ENCODE results near the gene MCF2L.

The MCF2L gene

DNA sequence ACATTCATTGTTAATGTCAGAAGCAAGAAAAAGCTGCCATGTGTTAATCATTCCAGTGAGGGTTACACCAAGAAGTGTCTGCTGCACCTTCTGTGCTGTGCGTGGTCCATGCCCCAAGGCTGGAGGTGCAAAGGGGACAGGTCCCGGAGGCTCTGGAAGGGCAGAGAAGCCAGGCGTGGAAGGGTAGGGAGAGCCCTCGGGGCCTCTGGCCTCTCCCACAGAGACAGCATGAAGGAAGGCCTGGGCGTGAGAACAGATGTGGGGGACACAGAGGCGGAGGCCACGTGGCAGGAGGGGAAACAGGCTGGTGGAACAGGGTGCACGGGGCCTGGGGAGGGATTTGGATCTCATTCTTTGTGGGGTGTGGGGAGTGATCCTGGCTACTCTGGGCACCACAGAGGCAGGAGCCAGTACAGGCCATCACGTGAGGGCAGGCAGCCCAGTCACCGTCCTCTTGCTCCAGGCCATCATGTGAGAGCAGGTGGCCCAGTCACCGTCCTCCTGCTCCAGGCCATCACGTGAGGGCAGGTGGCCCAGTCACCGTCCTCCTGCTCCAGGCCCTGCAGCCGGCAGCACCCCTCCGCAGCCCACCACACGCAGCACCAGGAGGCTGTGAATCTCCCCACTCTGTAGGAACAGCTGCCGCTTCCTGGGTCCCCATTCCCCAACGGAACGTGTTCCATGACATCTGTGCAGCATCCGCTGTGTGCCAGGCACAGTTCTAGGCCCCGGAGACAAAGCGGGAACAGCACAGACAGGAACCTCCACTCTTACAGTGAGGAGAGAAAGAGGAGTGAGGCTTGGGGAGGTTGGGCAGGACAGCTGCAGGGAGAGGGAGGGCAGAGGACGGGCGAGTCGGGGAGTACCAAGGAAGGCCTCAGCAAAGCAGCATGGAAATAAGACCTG is 126.4 kb downstream of the MCF2L start:
- Histone ChIP-seq H3K9ac (no peak overlapping the region), H3K4me1 (no peaks in the 10 kb centered on the region), H3K4me3 (ENCODE audit: low read depth, low read length) (no peak overlapping the region), H3K4me2 (ENCODE audit: low read length) (no peak overlapping the region), H2AFZ (no peak overlapping the region), H3K27ac (no peak overlapping the region), H3K79me2 (no peaks in the 10 kb centered on the region), H3K27me3 (ENCODE audit: control insufficient read depth, insufficient read depth, low read length) (no peaks in the 10 kb centered on the region), H3K36me3 (ENCODE audit: control insufficient read depth, insufficient read depth, low read length) (no peaks in the 10 kb centered on the region), H3K9me3 (ENCODE audit: control insufficient read depth, low read length) (no peaks in the 10 kb centered on the region)
- no peak for TF ChIP-seq CTCF (IDR thresholded peaks at IDR 0.05)

- Histone ChIP-seq H3K9ac (no peak overlapping the region), H3K27ac (no peak overlapping the region), H3K79me2 (no peaks in the 10 kb centered on the region), H3K4me2 (ENCODE audit: low read length) (no peak overlapping the region), H2AFZ (no peak overlapping the region), H3K27me3 (ENCODE audit: control insufficient read depth, insufficient read depth, low read length) (no peaks in the 10 kb centered on the region), H3K4me1 (no peaks in the 10 kb centered on the region), H3K36me3 (ENCODE audit: control insufficient read depth, insufficient read depth, low read length) (no peaks in the 10 kb centered on the region), H3K9me3 (ENCODE audit: control insufficient read depth, low read length) (no peaks in the 10 kb centered on the region), H3K4me3 (ENCODE audit: low read depth, low read length) (no peak overlapping the region)
- TF ChIP-seq CTCF (IDR thresholded peaks at IDR 0.05) = no peak
Measured at GRCh38 chr13:113096052-113096744, 127.2 kb downstream of the MCF2L start.

GRCh38 chr13:113096745-113097305 is 127.8 kb downstream of the MCF2L start:
- Histone ChIP-seq H3K9ac (no peak overlapping the region), H3K4me1 (no peaks in the 10 kb centered on the region), H3K27ac (no peak overlapping the region), H2AFZ (no peak overlapping the region), H3K79me2 (no peaks in the 10 kb centered on the region), H3K9me3 (ENCODE audit: control insufficient read depth, low read length) (no peaks in the 10 kb centered on the region), H3K4me2 (ENCODE audit: low read length) (no peak overlapping the region), H3K36me3 (ENCODE audit: control insufficient read depth, insufficient read depth, low read length) (no peaks in the 10 kb centered on the region), H3K27me3 (ENCODE audit: control insufficient read depth, insufficient read depth, low read length) (no peaks in the 10 kb centered on the region), H3K4me3 (ENCODE audit: low read depth, low read length) (no peak overlapping the region)
- TF ChIP-seq CTCF (IDR thresholded peaks at IDR 0.05) = no peak

GRCh38 chr13:113097651-113098050 is 128.6 kb downstream of the MCF2L start:
- TF ChIP-seq CTCF (IDR thresholded peaks at IDR 0.05) = no peak
- no peaks in the 10 kb centered on the region for H3K36me3 ChIP-seq (ENCODE audit: control insufficient read depth, insufficient read depth, low read length)
- H3K9ac ChIP-seq = no peak overlapping the region
- H3K9me3 ChIP-seq (ENCODE audit: control insufficient read depth, low read length) = no peaks in the 10 kb centered on the region
- H3K4me3 ChIP-seq (ENCODE audit: low read depth, low read length) = no peak overlapping the region
- H3K27me3 ChIP-seq (ENCODE audit: control insufficient read depth, insufficient read depth, low read length) = no peaks in the 10 kb centered on the region
- no peak overlapping the region for H3K4me2 ChIP-seq (ENCODE audit: low read length)
- no peak overlapping the region for H2AFZ ChIP-seq
- H3K27ac ChIP-seq = no peak overlapping the region
- H3K79me2 ChIP-seq = no peaks in the 10 kb centered on the region
- H3K4me1 ChIP-seq = no peaks in the 10 kb centered on the region

Data from parathyroid adenoma (tissue), 2 donors.